Activated CD4-positive, CD25-positive, alpha-beta regulatory T cell (primary cell): Measurements from ENCODE around the gene PPP5C.
"Not testable (repeated sequence)": the region's sequence is repeated elsewhere in the genome, so short reads cannot be mapped to it uniquely, and the experiment has no call there.

ENCODE experiments used
- DNase-seq, 4 experiments: peaks; one replicate each; lab custom pipeline; 2025; lab: John Stamatoyannopoulos, UW

Gene PPP5C

GRCh38 chr19:46346821-46347571, at the start of gene PPP5C:
TSS of gene PPP5C (plus strand) at chr19:46347087. CDS start at chr19:46347097, 10 bp downstream.
- DNase-seq: peak; percentile 72 to 74 (median 72)

GRCh38 chr19:46297700-46298478, 49.0 kb upstream of the PPP5C start:
- no peak for DNase-seq

- no peak for DNase-seq
Measured at GRCh38 chr19:46298479-46299003, 48.3 kb upstream of the PPP5C start.

GRCh38 chr19:46299004-46299509, 47.8 kb upstream of the PPP5C start:
- DNase-seq: no peak

- no peak for DNase-seq
Measured at GRCh38 chr19:46299695-46300094, 47.2 kb upstream of the PPP5C start.

- no peak for DNase-seq
Measured at GRCh38 chr19:46303322-46303690, 43.6 kb upstream of the PPP5C start.

GRCh38 chr19:46303691-46304397, 43.0 kb upstream of the PPP5C start:
- DNase-seq: no peak

GRCh38 chr19:46306501-46306900, 40.4 kb upstream of the PPP5C start:
- no peak for DNase-seq

GRCh38 chr19:46308510-46308909, 38.4 kb upstream of the PPP5C start:
- no peak for DNase-seq

GRCh38 chr19:46309056-46309455, 37.8 kb upstream of the PPP5C start:
- no peak for DNase-seq

- DNase-seq: no peak
Measured at GRCh38 chr19:46311444-46311843, 35.4 kb upstream of the PPP5C start.

GRCh38 chr19:46313540-46314469, 33.1 kb upstream of the PPP5C start:
- not testable (repeated sequence) for DNase-seq

GRCh38 chr19:46317339-46317738, 29.5 kb upstream of the PPP5C start:
- DNase-seq: no peak

GRCh38 chr19:46319613-46320012, 27.3 kb upstream of the PPP5C start:
- DNase-seq: no peak

- no peak for DNase-seq
Measured at GRCh38 chr19:46320559-46320958, 26.3 kb upstream of the PPP5C start.

- no peak for DNase-seq
Measured at GRCh38 chr19:46321653-46322052, 25.2 kb upstream of the PPP5C start.

GRCh38 chr19:46323227-46323626, 23.7 kb upstream of the PPP5C start:
- DNase-seq: not testable (repeated sequence)

- no peak for DNase-seq
Measured at GRCh38 chr19:46324277-46324676, 22.6 kb upstream of the PPP5C start.

- no peak for DNase-seq
Measured at GRCh38 chr19:46326608-46327007, 20.3 kb upstream of the PPP5C start.

GRCh38 chr19:46328079-46328478, 18.8 kb upstream of the PPP5C start:
- no peak for DNase-seq

GRCh38 chr19:46330319-46330918, 16.5 kb upstream of the PPP5C start:
- DNase-seq: no peak
